ENCODE results near the gene ZCWPW1.
A peak's percentile ranks its signal among the peaks of the same experiment; 100 is the strongest.
"Not testable (repeated sequence)": the region's sequence is repeated elsewhere in the genome, so short reads cannot be mapped to it uniquely, and the experiment has no call there.

ZCWPW1 gene

GRCh38 chr7:100464210-100464660 lies 35.7 kb upstream of the ZCWPW1 start, which contains the start of gene SPACDR:
SPACDR (minus strand) TSS chr7:100464260; CDS start chr7:100464025, 235 bp downstream.
- peak within 1 kb of the TSS in 1 of 21 experiments; percentile 7 for H3K27ac ChIP-seq
- H3K4me3 ChIP-seq = no peak within 1 kb of the TSS

- no peak overlapping the region for H3K27ac ChIP-seq
Observed at GRCh38 chr7:100457033-100457432, 28.5 kb upstream of the ZCWPW1 start.

GRCh38 chr7:100456562-100456961 lies 28.1 kb upstream of the ZCWPW1 start:
- Histone ChIP-seq H3K27ac (no peak overlapping the region), H3K4me3 (no peak overlapping the region)

More at GRCh38 chr7:100457033-100457432, 28.5 kb upstream of the ZCWPW1 start:
- no peak overlapping the region for H3K4me3 ChIP-seq

GRCh38 chr7:100455206-100455605 lies 26.7 kb upstream of the ZCWPW1 start:
- Histone ChIP-seq H3K27ac (peak overlapping the region in 1 of 21 experiments; percentile 19), H3K4me3 (no peak overlapping the region)

- H3K27ac ChIP-seq, H3K4me3 ChIP-seq: not testable (repeated sequence)
Observed at GRCh38 chr7:100453854-100454253, 25.4 kb upstream of the ZCWPW1 start.

GRCh38 chr7:100452513-100452912 lies 24.0 kb upstream of the ZCWPW1 start:
- Histone ChIP-seq H3K27ac (no peak overlapping the region), H3K4me3 (no peak overlapping the region)

- no peak overlapping the region for H3K4me3 ChIP-seq
Observed at GRCh38 chr7:100449190-100449795, 20.8 kb upstream of the ZCWPW1 start.

GRCh38 chr7:100447363-100447762 lies 18.9 kb upstream of the ZCWPW1 start:
- not testable (repeated sequence) for H3K27ac ChIP-seq

More at GRCh38 chr7:100449190-100449795, 20.8 kb upstream of the ZCWPW1 start:
- H3K27ac ChIP-seq = no peak overlapping the region

GRCh38 chr7:100446040-100446439 lies 17.5 kb upstream of the ZCWPW1 start:
- Histone ChIP-seq H3K27ac (peak overlapping the region in 2 of 21 experiments; percentile 11 to 24), H3K4me3 (no peak overlapping the region)

More at GRCh38 chr7:100447363-100447762, 18.9 kb upstream of the ZCWPW1 start:
- H3K4me3 ChIP-seq = not testable (repeated sequence)

GRCh38 chr7:100444311-100445278 lies 16.1 kb upstream of the ZCWPW1 start:
- Histone ChIP-seq H3K4me3 (no peak overlapping the region), H3K27ac (peak overlapping the region in 11 of 21 experiments; percentile 5 to 62 (median 44))

GRCh38 chr7:100443096-100443840 lies 14.8 kb upstream of the ZCWPW1 start:
- H3K27ac ChIP-seq = peak overlapping the region in 4 of 21 experiments; percentile 2 to 56 (median 34)
- H3K4me3 ChIP-seq = no peak overlapping the region

GRCh38 chr7:100441641-100442535 lies 13.4 kb upstream of the ZCWPW1 start:
- no peak overlapping the region for H3K27ac ChIP-seq
- H3K4me3 ChIP-seq = no peak overlapping the region

GRCh38 chr7:100439244-100439643 lies 10.7 kb upstream of the ZCWPW1 start:
- not testable (repeated sequence) for H3K27ac ChIP-seq, H3K4me3 ChIP-seq

- H3K4me3 ChIP-seq, H3K27ac ChIP-seq: not testable (repeated sequence)
Observed at GRCh38 chr7:100438731-100439130, 10.2 kb upstream of the ZCWPW1 start.

- Histone ChIP-seq H3K4me3 (no peak overlapping the region), H3K27ac (peak overlapping the region in 1 of 21 experiments; percentile 38)
Observed at GRCh38 chr7:100438172-100438571, 9.7 kb upstream of the ZCWPW1 start.

GRCh38 chr7:100437150-100438100 lies 8.9 kb upstream of the ZCWPW1 start:
- peak overlapping the region in 5 of 7 experiments; percentile 60 to 87 (median 83) for H3K4me3 ChIP-seq
- peak overlapping the region in 18 of 21 experiments; percentile 89 to 99 (median 96) for H3K27ac ChIP-seq
